OCI-LY3 (cell line): ENCODE results near the gene SLC25A48.

Experiments
- H2AFZ ChIP-seq: fragments of 200-600, 300-600 bp; shearing (Covaris generic); 2 replicates; pipeline ENCODE4 v1.6.0; 2014; ENCODE audit warnings: antibody characterized with exemption, low read depth, low read length
- H3K27ac ChIP-seq: fragments of 200-600, 300-600 bp; sonication (generic); 2 replicates; pipeline ENCODE4 v1.5.1; 2014; ENCODE audit warnings: mild to moderate bottlenecking, low read length, moderate library complexity, mixed read lengths
- H3K27me3 ChIP-seq: fragments of 200-600, 300-600 bp; sonication (generic); 2 replicates; pipeline ENCODE4 v1.6.1; 2014; ENCODE audit warnings: low read depth, low read length, mixed read lengths
- H3K36me3 ChIP-seq: fragments of 200-600, 300-600 bp; sonication (generic); replicated peaks from 2 replicates; pipeline ENCODE3; 2014; ENCODE audit warnings: low read depth, low read length, mixed read lengths
- H3K4me1 ChIP-seq: fragments of 300-600, 200-600 bp; sonication (generic); 2 replicates; pipeline ENCODE4 v1.6.1; 2014; ENCODE audit warnings: low read length, mixed read lengths
- H3K4me2 ChIP-seq: fragments of 200-600, 300-600 bp; sonication (generic); 2 replicates; pipeline ENCODE4 v1.6.1; 2014; ENCODE audit warnings: low read length, mixed read lengths
- H3K4me3 ChIP-seq: fragments of 300-600, 200-600 bp; sonication (generic); 2 replicates; pipeline ENCODE4 v1.5.1; 2014; ENCODE audit warnings: antibody characterized with exemption, mild to moderate bottlenecking, low read length, moderate library complexity
- H3K79me2 ChIP-seq: fragments of 300-600, 200-600 bp; shearing (Covaris generic); 2 replicates; pipeline ENCODE4 v1.6.1; 2014; ENCODE audit warnings: mild to moderate bottlenecking, low read length, mixed read lengths
- H3K9ac ChIP-seq: fragments of 300-600, 200-600 bp; shearing (Covaris generic); 2 replicates; pipeline ENCODE4 v1.6.0; 2014; ENCODE audit warnings: mild to moderate bottlenecking, low read length, moderate library complexity
- H3K9me3 ChIP-seq: fragments of 200-600, 300-600 bp; shearing (Covaris generic); 2 replicates; pipeline ENCODE4 v1.6.1; 2014; ENCODE audit warnings: low read length, mixed read lengths; ENCODE audit not compliant: insufficient read depth
- H4K20me1 ChIP-seq: fragments of 200-600, 300-600 bp; sonication (generic); 2 replicates; pipeline ENCODE4 v1.6.1; 2016; ENCODE audit warnings: low read length, mixed read lengths; ENCODE audit not compliant: insufficient read depth
- EZH2phosphoT487 ChIP-seq: fragments of 200-600 bp; shearing (Covaris generic); IDR thresholded peaks from 2 replicates; pipeline ENCODE4 v1.6.1; 2018; ENCODE audit warnings: antibody characterized with exemption, mixed run types, low read depth
- TF ChIP-seq, protein P1 (sequence below): fragments of 200-600, 300-600 bp; sonication (generic); IDR thresholded peaks from 2 replicates; pipeline ENCODE4 v1.5.1; 2014; ENCODE audit warnings: antibody characterized with exemption, low read length, low read depth

The SLC25A48 gene

DNA sequence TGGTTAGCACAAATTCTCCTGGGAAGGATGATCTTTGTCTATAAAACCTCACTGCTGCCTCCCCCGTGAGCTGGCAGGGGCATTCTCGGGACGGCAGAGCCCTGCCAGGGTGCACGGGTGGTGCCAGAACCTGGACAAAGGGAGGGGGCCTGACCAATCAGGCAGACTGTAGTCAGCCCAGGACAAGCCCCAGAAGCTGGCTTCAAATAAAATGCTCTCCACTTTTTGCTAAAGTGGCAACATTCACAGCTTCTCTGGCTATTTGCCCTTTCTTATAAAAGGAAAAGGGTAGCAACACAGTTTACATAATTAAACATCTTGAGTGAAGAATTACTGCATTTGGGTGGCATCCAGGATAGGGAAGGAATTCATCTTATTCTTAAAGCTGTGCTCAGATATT lies 46.8 kb downstream of the SLC25A48 start:
- Histone ChIP-seq H3K27me3 (peaks cover 11% of the 10 kb centered on the region), H3K27ac (no peak overlapping the region), H3K36me3 (no peaks in the 10 kb centered on the region), H3K4me2 (no peak overlapping the region), H3K9me3 (no peaks in the 10 kb centered on the region), H3K9ac (no peak overlapping the region), H4K20me1 (no peaks in the 10 kb centered on the region), H3K79me2 (no peaks in the 10 kb centered on the region), H2AFZ (no peak overlapping the region), H3K4me1 (no peaks in the 10 kb centered on the region; the same call in 1 of the 2 replicates), H3K4me3 (no peak overlapping the region)
- no peak for TF ChIP-seq EZH2phosphoT487
- TF ChIP-seq, protein P1, sequence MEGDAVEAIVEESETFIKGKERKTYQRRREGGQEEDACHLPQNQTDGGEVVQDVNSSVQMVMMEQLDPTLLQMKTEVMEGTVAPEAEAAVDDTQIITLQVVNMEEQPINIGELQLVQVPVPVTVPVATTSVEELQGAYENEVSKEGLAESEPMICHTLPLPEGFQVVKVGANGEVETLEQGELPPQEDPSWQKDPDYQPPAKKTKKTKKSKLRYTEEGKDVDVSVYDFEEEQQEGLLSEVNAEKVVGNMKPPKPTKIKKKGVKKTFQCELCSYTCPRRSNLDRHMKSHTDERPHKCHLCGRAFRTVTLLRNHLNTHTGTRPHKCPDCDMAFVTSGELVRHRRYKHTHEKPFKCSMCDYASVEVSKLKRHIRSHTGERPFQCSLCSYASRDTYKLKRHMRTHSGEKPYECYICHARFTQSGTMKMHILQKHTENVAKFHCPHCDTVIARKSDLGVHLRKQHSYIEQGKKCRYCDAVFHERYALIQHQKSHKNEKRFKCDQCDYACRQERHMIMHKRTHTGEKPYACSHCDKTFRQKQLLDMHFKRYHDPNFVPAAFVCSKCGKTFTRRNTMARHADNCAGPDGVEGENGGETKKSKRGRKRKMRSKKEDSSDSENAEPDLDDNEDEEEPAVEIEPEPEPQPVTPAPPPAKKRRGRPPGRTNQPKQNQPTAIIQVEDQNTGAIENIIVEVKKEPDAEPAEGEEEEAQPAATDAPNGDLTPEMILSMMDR = no peak

DNA sequence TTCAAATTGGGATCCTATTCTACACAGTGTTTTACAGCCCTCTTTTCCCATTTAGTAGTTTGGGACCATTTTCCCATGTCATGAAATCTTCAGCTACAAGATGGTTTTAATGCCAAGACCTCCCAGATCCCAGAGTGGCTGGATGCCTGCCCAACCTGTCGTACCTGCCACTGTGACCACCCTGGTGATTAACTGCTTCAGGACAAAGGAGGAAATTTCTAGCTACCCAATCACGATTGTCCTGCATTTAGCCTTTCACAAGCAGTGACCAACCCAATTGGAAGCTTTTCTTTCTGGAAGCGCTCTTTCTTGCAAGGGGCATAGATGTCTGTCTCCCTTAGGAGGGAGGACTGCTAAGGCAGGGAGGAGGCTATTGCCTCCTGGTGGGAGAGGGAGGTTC lies 47.4 kb downstream of the SLC25A48 start:
- H3K4me3 ChIP-seq = no peak overlapping the region
- H3K79me2 ChIP-seq = no peaks in the 10 kb centered on the region
- no peaks in the 10 kb centered on the region for H3K36me3 ChIP-seq
- TF ChIP-seq EZH2phosphoT487 = no peak
- TF ChIP-seq, protein P1 = no peak
- H3K4me2 ChIP-seq = no peak overlapping the region
- no peaks in the 10 kb centered on the region for H3K9me3 ChIP-seq
- no peaks in the 10 kb centered on the region for H4K20me1 ChIP-seq
- no peak overlapping the region for H3K9ac ChIP-seq
- H3K27me3 ChIP-seq = peaks cover 11% of the 10 kb centered on the region
- no peak overlapping the region for H3K27ac ChIP-seq
- no peaks in the 10 kb centered on the region; the same call in 1 of the 2 replicates for H3K4me1 ChIP-seq
- no peak overlapping the region for H2AFZ ChIP-seq

DNA sequence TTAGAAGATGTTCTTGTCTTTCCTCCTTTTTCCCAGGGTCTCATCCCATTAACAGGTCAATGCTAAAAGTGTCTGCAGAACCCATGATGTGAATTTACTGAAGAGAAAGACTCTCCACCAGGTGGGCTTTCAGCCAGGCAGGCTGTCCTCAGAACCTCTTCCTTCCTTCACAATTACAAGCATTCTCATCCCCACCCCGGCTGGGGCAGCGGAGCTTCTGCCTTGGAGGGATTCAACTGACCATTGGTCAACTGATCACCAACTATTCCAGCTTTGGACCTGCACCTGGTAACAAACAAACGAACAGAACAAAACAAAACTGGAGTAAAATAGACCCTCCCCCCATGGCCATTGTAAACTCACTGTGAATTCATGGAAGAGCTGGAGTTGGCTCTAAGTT lies 48.6 kb downstream of the SLC25A48 start:
- no peaks in the 10 kb centered on the region for H3K79me2 ChIP-seq
- H4K20me1 ChIP-seq = no peaks in the 10 kb centered on the region
- no peak overlapping the region for H3K4me2 ChIP-seq
- H3K4me3 ChIP-seq = no peak overlapping the region
- TF ChIP-seq, protein P1 = no peak
- no peak for TF ChIP-seq EZH2phosphoT487
- H3K36me3 ChIP-seq = no peaks in the 10 kb centered on the region
- no peak overlapping the region for H3K27ac ChIP-seq
- no peak overlapping the region for H3K9ac ChIP-seq
- no peak overlapping the region for H2AFZ ChIP-seq
- H3K27me3 ChIP-seq = peaks cover 12% of the 10 kb centered on the region
- no peaks in the 10 kb centered on the region for H3K9me3 ChIP-seq
- peaks cover 3% of the 10 kb centered on the region; the same call in 1 of the 2 replicates for H3K4me1 ChIP-seq

DNA sequence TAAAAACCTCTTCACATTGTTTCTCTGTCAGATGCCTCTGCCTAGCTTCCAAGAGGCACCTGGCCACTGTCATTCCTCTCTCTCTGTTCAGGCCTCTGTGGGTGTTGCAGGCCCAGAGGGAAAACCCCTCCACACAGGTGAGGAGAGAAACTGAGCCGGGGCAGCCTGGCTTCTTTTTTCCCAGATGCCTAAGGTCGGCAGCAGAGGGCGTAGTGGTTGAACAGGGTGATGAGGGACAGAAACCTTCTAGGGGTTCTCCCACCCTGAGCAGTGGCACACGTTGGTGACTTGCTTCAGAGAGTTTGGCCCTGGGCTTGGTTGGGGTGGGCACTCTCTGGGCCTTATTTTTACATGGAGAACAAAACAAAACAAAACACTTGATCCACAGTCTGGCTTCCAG lies 49.0 kb downstream of the SLC25A48 start:
- TF ChIP-seq EZH2phosphoT487 = no peak
- TF ChIP-seq, protein P1 = peak; percentile 42
- Histone ChIP-seq H3K36me3 (no peaks in the 10 kb centered on the region), H3K9ac (no peak overlapping the region), H3K27me3 (peaks cover 16% of the 10 kb centered on the region), H3K4me2 (no peak overlapping the region), H3K4me1 (peaks cover 3% of the 10 kb centered on the region; the same call in 1 of the 2 replicates), H3K9me3 (no peaks in the 10 kb centered on the region), H3K27ac (no peak overlapping the region), H2AFZ (no peak overlapping the region), H4K20me1 (no peaks in the 10 kb centered on the region), H3K79me2 (no peaks in the 10 kb centered on the region), H3K4me3 (no peak overlapping the region)
